HG03280 (cell line): ENCODE measurements around the gene CASR.
"Not testable (repeated sequence)": the region's sequence is repeated elsewhere in the genome, so short reads cannot be mapped to it uniquely, and the experiment has no call there.

Experiments used
- ATAC-seq: cut with Tn5 transposase; IDR thresholded peaks from one replicate; pipeline ENCODE4 v1.9.1; 2021; ENCODE audit warnings: mild to moderate bottlenecking, moderate library complexity; ENCODE audit not compliant: unreplicated experiment

CASR gene, protein sequence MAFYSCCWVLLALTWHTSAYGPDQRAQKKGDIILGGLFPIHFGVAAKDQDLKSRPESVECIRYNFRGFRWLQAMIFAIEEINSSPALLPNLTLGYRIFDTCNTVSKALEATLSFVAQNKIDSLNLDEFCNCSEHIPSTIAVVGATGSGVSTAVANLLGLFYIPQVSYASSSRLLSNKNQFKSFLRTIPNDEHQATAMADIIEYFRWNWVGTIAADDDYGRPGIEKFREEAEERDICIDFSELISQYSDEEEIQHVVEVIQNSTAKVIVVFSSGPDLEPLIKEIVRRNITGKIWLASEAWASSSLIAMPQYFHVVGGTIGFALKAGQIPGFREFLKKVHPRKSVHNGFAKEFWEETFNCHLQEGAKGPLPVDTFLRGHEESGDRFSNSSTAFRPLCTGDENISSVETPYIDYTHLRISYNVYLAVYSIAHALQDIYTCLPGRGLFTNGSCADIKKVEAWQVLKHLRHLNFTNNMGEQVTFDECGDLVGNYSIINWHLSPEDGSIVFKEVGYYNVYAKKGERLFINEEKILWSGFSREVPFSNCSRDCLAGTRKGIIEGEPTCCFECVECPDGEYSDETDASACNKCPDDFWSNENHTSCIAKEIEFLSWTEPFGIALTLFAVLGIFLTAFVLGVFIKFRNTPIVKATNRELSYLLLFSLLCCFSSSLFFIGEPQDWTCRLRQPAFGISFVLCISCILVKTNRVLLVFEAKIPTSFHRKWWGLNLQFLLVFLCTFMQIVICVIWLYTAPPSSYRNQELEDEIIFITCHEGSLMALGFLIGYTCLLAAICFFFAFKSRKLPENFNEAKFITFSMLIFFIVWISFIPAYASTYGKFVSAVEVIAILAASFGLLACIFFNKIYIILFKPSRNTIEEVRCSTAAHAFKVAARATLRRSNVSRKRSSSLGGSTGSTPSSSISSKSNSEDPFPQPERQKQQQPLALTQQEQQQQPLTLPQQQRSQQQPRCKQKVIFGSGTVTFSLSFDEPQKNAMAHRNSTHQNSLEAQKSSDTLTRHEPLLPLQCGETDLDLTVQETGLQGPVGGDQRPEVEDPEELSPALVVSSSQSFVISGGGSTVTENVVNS

DNA sequence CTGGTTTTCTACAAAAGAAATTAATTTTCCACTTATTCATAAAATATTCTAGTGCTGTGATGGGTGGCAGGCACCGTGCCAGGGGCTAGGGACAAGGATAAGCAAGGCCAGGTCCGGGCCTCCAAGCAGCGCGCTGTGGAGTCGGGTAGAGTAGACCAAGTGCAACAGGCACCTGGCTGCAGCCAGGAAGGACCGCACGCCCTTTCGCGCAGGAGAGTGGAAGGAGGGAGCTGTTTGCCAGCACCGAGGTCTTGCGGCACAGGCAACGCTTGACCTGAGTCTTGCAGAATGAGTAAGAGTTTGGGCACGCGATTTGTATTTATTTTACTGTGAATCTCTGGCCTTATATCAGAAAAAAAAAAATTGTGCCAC lies at the start of gene CASR:
CASR (plus strand) TSS at position 148 of the 372 bp plus-strand sequence. CDS start 70,522 bp downstream, outside the sequence.
- no peak for ATAC-seq

DNA sequence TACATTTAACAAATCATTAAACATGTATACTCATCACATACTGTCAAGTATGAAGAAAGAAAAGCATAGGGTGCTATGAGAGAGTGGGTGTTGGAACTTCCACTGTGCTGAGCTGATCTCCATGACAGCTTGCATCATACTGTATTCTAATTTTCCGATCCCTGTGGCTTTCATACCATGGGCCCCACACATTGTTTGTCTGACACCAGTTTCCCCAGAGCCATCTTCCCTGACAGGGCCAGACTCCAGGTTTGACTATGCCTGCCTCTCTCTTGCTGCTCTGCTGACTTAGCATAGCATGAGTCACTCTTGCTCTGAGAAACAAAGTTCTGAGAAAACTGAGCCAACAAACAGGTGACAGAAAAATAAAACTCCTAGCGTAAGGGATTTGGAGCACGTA lies 37.0 kb upstream of the CASR start:
- peak; percentile 74 for ATAC-seq

DNA sequence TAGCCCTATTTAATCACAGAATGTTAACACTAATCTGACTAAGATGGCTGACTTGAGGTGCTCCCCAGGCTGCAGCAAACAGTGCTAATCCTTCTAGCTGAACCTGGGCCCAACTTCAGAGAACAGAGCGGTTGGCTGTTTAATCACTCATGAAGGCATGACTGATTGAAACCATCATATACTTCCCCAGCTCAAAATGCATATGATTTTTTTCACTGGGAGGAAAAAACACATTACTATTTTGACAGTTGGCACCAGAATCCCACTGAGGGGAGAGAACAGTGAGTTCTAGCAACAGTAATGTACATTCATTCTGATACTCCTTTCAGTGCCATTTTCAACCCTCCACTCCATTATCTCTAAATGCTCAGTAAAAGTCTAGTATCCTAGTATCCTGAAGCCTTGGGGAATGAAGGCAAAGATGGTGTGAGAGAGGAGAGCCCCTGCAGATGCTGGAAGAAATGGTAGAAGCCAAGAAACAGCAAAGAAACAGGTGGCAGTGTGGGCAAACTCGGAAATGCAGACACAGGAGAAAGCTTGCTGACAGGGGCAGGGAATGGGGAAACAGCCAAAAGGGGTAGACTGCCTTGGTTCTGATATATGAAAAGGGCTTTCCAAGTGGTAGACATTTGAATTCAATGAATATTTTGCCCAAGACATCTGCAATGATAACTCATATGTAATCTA lies 34.4 kb upstream of the CASR start:
- no peak for ATAC-seq

DNA sequence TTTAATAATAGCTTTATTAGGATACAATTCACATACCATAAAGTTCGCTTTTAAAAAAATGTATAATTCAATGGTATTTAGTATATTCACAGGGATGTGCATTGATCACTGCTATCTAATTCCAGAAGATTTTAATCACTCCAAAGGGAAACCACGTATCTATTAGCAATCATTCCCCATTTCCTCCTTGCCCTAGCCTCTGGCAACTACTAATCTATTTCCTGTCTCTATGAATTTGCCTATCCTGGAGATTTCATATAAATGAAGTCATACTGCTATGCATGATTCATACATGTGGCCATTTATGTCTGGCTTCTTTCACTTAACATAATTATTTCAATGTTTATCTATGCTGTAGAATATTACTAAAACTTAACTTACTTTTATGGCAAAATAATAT lies 32.0 kb upstream of the CASR start:
- no peak for ATAC-seq

DNA sequence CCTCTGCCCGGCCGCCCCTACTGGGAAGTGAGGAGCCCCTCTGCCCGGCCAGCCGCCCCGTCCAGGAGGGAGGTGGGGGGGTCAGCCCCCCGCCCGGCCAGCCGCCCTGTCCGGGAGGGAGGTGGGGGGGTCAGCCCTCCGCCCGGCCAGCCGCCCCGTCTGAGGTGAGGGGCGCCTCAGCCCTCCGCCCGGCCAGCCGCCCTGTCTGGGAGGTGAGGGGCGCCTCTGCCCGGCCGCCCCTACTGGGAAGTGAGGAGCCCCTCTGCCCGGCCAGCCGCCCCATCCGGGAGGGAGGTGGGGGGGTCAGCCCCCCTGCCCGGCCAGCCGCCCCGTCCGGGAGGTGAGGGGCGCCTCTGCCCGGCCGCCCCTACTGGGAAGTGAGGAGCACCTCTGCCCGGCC lies 18.5 kb upstream of the CASR start:
- not testable (repeated sequence) for ATAC-seq

DNA sequence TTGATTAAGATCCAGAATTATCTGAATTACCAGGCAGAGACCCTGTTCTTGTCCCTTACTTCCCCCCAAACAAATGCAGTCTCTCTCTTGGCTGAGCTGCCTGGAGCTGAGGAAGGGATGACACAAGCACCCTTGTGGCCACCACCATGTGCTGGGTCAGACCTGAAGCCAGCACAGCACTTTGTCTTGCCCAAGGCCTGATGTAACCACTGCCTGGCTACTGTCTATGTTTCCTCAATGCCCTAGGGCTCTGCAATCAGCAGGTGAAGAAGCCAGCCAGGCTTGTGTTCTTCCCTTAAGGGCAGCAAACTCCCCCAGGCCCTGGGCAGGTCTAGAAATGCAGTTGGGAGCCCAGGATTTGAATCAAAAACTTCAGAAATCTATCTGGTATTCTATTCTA lies 15.8 kb upstream of the CASR start:
- ATAC-seq: no peak

DNA sequence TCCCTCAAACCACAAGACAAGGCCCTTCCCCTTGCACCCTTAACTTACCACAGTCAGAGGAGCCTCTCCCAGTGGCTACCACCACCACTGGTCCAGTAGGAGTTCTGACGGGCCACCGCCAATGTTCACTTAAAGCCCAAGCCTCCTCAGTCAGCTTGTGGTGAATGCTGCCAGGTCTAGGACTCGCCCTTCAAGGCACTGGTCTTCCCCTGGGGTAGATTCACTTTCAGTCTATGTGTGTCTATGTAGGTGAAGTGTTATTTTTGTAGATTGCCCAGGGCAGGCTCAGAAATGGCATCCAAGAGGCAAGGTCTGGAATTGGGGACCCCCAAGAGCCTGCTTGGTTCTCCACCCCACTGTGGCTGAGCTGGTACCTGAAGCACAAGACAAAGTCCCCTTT lies 15.4 kb upstream of the CASR start:
- no peak for ATAC-seq

DNA sequence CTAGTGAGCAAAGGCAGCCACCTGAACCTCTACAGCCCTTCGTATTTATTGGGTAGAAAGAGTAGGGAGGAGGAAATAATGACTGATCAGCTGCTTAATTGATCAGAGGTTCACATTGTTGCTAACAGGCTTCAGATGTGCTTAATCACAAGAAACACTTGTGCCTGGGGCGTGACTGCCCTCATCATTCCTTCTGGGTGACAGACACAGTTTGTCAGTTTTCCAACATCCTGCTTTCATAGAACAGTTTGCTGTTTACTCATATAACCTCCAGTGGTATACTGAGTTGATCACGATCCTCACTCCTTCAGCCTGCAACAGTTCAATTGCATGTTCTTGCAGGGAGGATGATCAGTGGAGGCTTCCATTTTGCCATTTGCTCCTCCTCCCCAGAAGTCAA lies 13.6 kb upstream of the CASR start:
- ATAC-seq: no peak

DNA sequence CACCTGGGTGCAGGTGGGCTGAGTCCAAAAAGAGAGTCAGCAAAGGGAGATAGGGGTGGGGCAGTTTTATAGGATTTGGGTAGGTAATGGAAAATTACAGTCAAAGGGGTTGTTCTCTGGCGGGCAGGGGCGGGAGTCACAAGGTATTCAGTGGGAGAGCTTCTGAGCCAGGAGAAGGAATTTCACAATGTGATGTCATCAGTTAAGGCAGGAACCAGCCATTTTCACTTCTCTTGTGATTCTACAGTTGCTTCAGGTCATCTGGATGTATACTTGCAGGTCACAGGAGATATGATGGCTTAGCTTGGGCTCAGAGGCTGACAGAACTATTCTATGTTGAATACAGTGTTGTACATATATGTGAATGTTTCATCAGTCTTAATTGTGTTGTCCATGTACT lies 12.1 kb upstream of the CASR start:
- ATAC-seq: not testable (repeated sequence)

DNA sequence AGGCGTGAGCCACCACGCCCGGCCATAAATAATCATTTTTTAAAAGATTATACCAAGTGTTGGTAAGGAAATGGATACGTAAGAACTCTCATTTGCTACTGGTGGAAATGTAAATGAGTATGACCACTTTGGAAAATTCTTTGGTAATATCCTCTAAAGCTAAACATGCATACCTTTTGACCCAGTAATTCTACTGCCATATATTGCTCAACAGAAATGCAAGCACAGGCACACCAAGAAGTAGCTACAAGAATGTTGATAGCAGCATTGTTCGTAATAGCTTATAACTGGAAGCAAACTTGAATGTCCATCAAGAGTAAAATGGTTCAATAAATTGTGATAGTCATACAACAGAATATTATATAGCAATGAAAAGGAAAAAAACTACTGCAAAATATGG lies 4.8 kb upstream of the CASR start:
- no peak for ATAC-seq

DNA sequence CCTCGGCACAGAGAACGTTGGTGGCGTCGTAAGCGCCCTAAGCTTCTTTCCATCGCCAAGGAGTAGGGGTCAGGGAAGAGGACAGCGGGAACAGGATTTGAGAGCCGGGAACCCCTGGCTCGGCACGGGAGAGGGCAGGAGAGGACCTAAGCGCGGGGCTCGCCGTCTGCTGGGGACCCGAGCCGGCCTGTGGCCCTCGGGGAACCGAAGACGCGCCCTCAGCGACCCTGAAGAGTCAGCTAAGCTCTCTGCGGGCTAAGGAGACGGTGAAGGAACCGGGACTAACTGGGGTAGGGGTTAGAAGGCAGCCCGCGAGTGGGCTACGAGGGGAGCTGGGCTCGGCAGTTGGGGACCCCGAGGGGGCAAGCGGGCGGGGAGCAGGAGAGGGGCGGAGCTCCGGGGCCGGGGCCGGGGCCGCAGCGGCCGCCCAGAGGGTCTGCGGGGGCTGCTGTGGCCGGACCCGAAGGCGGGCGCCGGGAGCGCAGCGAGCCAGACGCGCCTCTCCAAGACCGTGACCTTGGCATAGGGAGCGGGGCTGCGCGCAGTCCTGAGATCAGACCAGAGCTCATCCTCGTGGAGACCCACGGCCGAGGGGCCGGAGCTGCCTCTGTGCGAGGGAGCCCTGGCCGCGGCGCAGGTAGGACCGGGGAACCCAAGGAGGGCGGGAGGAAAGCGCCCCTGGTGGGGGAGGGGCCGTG lies 574 bp downstream of the CASR start:
- no peak for ATAC-seq

DNA sequence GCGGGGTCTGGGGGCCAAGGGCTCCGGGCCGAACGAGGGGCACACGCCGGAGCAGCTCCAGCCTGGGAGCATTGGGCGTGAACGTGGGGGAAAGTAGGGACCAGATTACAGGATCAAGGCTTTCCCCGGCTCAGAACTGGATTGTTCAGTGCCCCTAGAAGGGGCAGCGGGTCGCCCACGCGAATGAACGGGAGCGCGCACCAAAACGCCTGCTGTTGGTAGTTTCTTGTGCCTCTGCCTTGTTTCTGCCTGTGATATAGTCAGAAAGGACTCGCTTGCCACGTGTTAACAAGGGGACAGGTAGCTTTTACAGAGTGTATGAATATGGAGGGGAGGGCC lies 1.1 kb downstream of the CASR start:
- ATAC-seq: no peak

DNA sequence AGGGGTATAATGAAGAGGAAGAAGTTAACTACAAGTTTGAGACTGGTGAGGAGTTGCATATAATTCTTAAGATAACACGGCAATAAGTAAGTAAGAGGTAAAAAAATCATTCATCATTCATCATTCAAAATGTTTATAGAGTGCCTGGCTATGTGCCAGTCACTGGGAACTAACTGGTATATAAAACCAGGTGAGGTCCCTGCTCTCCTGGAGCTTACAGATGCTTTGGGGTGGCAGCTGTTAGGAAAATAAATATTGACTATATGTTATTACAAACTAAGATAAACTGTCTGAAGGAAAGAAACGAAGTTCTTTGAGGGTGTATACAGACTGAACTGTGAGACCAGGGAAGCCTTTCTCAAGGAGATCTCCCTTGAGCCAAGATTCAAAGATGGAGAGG lies 2.9 kb downstream of the CASR start:
- no peak for ATAC-seq

DNA sequence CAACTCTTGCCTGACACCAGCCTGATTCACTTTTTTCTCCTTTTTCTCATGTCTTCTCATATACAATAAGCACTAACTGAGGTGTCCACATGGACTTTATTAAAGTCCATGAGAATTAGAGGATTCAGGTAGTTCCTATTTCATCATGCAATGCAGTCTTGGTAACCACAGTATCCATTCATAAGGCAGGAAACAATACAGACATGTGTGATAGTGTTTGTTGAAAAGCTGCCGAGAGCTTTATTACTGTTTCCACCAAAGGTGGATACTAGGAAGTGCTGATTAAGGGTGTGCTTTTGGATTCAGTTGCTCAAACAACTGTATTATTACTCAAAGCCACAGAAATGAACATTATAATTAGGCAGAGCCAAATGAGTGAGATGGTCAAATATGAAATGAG lies 5.3 kb downstream of the CASR start:
- ATAC-seq: no peak

DNA sequence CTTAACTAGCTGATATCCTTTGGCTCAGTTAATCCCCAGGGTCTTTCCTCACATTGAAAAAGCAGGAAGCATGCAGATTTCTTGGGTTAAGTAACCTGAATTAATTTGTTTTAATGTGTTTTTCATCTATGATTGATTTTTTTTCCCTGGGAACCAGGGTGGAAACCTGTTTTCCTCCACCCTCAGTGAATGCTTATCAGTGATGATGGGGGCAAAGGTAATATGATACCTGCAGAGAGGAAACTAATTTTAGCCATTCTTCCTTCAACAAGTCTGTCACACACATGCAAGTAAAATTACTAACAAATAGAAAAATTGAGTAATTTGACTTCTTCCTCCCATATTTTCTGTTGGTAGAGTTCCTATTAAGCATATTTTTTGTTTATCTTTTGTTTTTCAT lies 5.9 kb downstream of the CASR start:
- ATAC-seq: no peak

DNA sequence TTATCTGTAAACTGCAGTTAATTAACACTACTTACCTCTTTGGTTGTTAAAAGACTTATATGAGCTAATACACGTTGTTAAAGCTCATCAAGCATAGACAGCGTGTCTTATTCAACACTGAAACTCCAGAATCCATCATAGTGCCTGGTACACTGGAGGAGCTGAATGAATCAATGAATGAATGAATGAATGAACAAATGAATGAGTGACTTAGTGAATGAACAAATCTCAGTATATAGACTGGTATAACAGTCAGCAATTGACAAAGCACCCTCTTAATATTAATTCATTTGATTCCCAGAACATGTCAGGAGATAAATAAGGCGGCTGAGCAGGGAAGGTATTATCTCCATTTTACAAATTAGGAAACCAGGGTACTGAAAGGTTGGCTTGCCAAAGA lies 7.1 kb downstream of the CASR start:
- no peak for ATAC-seq

DNA sequence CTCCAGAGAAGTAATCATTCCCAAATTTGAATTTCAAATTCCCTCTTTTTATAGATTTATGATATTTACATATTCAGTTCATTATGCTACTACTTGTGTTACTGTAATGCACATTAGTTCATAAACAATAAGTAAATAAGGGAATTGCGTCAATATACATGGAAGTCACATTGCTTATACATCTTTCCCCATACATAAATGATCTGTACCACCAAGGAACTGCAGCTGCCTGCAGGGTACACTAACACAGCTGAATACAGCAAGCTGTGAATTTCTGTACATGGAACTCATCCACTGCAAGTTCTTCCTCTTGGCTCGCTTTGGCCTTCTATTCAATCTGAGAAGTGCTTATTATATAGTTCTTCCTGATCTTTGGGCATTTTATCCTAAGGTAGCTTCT lies 15.5 kb downstream of the CASR start:
- ATAC-seq: no peak

DNA sequence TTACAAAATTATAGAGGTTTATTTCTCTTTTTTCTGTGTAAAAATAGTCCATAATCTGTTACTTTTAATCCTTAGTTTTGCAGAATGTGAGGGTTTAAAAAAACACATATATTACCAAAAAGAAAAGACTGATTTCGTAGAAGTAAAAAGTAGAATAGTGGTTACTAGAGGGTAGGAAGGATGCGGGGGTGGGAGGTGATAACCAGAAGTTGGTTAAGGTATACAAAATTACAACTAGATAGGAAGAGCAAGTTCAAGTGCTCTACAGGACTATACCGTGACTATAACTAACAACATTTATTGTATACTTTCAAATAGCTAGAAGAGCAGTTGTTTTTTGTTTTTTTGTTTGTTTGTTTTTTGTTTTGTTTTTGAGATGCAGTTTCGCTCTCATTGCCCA lies 16.1 kb downstream of the CASR start:
- ATAC-seq: no peak

DNA sequence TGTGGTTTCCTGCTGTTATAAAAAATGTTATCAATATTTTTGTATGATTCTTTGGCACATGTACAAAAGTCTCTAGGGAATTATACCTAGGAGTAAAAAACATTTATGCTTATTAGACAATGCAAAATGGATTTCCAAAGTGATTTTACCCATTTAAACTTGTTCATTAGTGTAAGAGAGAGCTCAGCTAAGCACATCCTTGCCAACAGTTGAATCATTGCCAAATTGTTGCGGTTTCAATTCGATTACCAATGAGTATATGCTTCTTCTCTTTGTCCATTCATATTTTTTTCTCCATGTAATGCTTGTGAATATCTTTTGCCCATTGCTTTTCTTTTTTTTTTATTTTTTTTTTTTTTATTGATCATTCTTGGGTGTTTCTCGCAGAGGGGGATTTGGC lies 17.2 kb downstream of the CASR start:
- no peak for ATAC-seq

DNA sequence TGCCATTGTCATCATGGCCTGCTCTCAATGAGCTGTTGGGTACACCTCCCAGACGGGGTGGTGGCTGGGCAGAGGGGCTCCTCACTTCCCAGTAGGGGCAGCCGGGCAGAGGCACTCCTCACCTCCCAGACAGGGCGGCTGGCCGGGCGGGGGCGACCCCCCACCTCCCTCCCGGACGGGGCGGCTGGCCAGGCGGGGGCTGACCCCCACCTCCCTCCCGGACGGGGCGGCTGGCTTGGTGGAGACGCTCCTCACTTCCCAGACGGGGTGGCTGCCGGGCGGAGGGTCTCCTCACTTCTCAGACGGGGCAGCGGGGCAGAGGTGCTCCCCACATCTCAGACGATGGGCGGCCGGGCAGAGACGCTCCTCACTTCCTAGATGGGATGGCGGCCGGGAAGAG lies 18.0 kb downstream of the CASR start:
- ATAC-seq: not testable (repeated sequence)

DNA sequence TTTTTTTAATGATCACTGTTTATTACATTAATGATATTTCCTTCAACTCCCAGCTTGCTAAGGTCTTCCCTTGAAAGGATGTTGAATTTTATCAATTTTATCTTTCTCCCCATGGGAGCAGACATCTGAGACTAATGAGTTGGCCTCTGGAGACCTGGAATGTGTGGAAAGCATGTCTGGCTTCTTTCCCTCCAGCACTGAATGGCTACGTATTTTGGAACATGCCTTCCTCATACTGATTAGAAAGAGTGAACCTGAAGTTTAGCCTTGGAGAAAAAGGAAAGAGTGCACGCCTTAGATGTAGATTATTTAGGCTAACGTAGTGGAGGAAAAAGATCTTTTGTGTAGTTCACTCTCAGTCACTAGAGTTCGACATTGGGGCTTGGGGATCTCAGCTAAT lies 25.1 kb downstream of the CASR start:
- no peak for ATAC-seq
